ENCODE measurements around the gene KIRREL3. TPM values are rescaled to one million over a fixed set of nuclear protein-coding genes. Genes with fewer than 3 reads are reported as not detected.

Gene KIRREL3
- total RNA-seq, 5 donors from 2014 or later (not counting 1 experiment from before 2014, with no cell fraction given): not detected

GRCh38 chr11:126596474-126596873 is 404.1 kb downstream of the KIRREL3 start:
- ChIA-PET CTCF (no interaction called here), POLR2A (no interaction called here)
- DNase-seq (no peak), ATAC-seq (replicated peaks in 1 of 4) (no peak)
- no peaks in the 10 kb centered on the region for H3K4me1 Mint-ChIP-seq
- Histone ChIP-seq H3K36me3 (ENCODE audit: control insufficient read depth in 2 of 2, extremely low read depth in 1 of 2, insufficient read depth in 1 of 2, low read length in 1 of 2) (no peaks in the 10 kb centered on the region), H3K4me1 (ENCODE audit: control insufficient read depth in 1 of 2, extremely low read depth in 1 of 2, insufficient read depth in 2 of 2, low read length in 2 of 2) (no peaks in the 10 kb centered on the region), H3K27me3 (replicated peaks in 1 of 2; ENCODE audit: control insufficient read depth in 2 of 2, extremely low read depth in 1 of 2, insufficient read depth in 2 of 2, low read length in 1 of 2) (peaks cover 0 to 8% of the 10 kb centered on the region in 2 experiments), H3K27ac (ENCODE audit: low read length) (no peak overlapping the region), H3K4me3 (ENCODE audit: control insufficient read depth in 1 of 2, extremely low read depth in 1 of 2, low read length in 1 of 2) (no peak overlapping the region), H3K9me3 (no peaks in the 10 kb centered on the region)
- peaks cover 0 to 4% (median 0%) of the 10 kb centered on the region in 3 donors for H3K9me3 Mint-ChIP-seq
- no peaks in the 10 kb centered on the region for H3K36me3 Mint-ChIP-seq
- WGBS (ENCODE audit: insufficient coverage): 57% methylated on average over 1 of the region's 3 CpGs
- peaks cover 5 to 6% of the 10 kb centered on the region in 2 donors for H3K27me3 Mint-ChIP-seq
- no peak overlapping the region for H3K27ac Mint-ChIP-seq
- no peak overlapping the region for H3K4me3 Mint-ChIP-seq

GRCh38 chr11:126595560-126595959 is 405.0 kb downstream of the KIRREL3 start:
- 100% methylated on average over 2 of the region's 3 CpGs for WGBS (ENCODE audit: insufficient coverage)
- no peaks in the 10 kb centered on the region for H3K4me1 Mint-ChIP-seq
- CTCF ChIA-PET: no interaction called here
- H3K36me3 ChIP-seq (ENCODE audit: control insufficient read depth in 2 of 2, extremely low read depth in 1 of 2, insufficient read depth in 1 of 2, low read length in 1 of 2): no peaks in the 10 kb centered on the region
- H3K4me1 ChIP-seq (ENCODE audit: control insufficient read depth in 1 of 2, extremely low read depth in 1 of 2, insufficient read depth in 2 of 2, low read length in 2 of 2): no peaks in the 10 kb centered on the region
- no peaks in the 10 kb centered on the region for H3K36me3 Mint-ChIP-seq
- H3K27me3 Mint-ChIP-seq: no peaks in the 10 kb centered on the region
- no peak for DNase-seq
- H3K27ac ChIP-seq (ENCODE audit: low read length): no peak overlapping the region
- H3K9me3 ChIP-seq: no peaks in the 10 kb centered on the region
- POLR2A ChIA-PET: no interaction called here
- no peak overlapping the region for H3K27ac Mint-ChIP-seq
- H3K4me3 ChIP-seq (ENCODE audit: control insufficient read depth in 1 of 2, extremely low read depth in 1 of 2, low read length in 1 of 2): no peak overlapping the region
- peaks cover 0 to 4% (median 0%) of the 10 kb centered on the region in 3 donors for H3K9me3 Mint-ChIP-seq
- H3K4me3 Mint-ChIP-seq: no peak overlapping the region
- ATAC-seq (replicated peaks in 1 of 4): no peak
- H3K27me3 ChIP-seq (replicated peaks in 1 of 2; ENCODE audit: control insufficient read depth in 2 of 2, extremely low read depth in 1 of 2, insufficient read depth in 2 of 2, low read length in 1 of 2): peaks cover 0 to 13% of the 10 kb centered on the region in 2 experiments

GRCh38 chr11:126594921-126595367 is 405.6 kb downstream of the KIRREL3 start:
- Histone ChIP-seq H3K36me3 (ENCODE audit: control insufficient read depth in 2 of 2, extremely low read depth in 1 of 2, insufficient read depth in 1 of 2, low read length in 1 of 2) (no peaks in the 10 kb centered on the region), H3K27me3 (replicated peaks in 1 of 2; ENCODE audit: control insufficient read depth in 2 of 2, extremely low read depth in 1 of 2, insufficient read depth in 2 of 2, low read length in 1 of 2) (peaks cover 0 to 16% of the 10 kb centered on the region in 2 experiments), H3K9me3 (no peaks in the 10 kb centered on the region), H3K4me3 (ENCODE audit: control insufficient read depth in 1 of 2, extremely low read depth in 1 of 2, low read length in 1 of 2) (no peak overlapping the region), H3K27ac (ENCODE audit: low read length) (no peak overlapping the region), H3K4me1 (ENCODE audit: control insufficient read depth in 1 of 2, extremely low read depth in 1 of 2, insufficient read depth in 2 of 2, low read length in 2 of 2) (no peaks in the 10 kb centered on the region)
- no peak for ATAC-seq (replicated peaks in 1 of 4)
- Mint-ChIP-seq H3K27me3 (no peaks in the 10 kb centered on the region), H3K4me1 (no peaks in the 10 kb centered on the region), H3K27ac (no peak overlapping the region), H3K9me3 (peaks cover 0 to 4% (median 0%) of the 10 kb centered on the region in 3 donors), H3K4me3 (no peak overlapping the region), H3K36me3 (no peaks in the 10 kb centered on the region)
- ChIA-PET POLR2A (no interaction called here), CTCF (no interaction called here)
- no peak for DNase-seq
- WGBS (ENCODE audit: insufficient coverage): 52% methylated on average over 2 of the region's 9 CpGs

- ATAC-seq (replicated peaks in 1 of 4): no peak
- H3K36me3 ChIP-seq (ENCODE audit: control insufficient read depth in 2 of 2, extremely low read depth in 1 of 2, insufficient read depth in 1 of 2, low read length in 1 of 2): no peaks in the 10 kb centered on the region
- H3K4me3 ChIP-seq (ENCODE audit: control insufficient read depth in 1 of 2, extremely low read depth in 1 of 2, low read length in 1 of 2): no peak overlapping the region
- DNase-seq: no peak
- Mint-ChIP-seq H3K27ac (no peak overlapping the region), H3K36me3 (no peaks in the 10 kb centered on the region), H3K27me3 (no peaks in the 10 kb centered on the region), H3K4me1 (no peaks in the 10 kb centered on the region), H3K4me3 (no peak overlapping the region), H3K9me3 (no peaks in the 10 kb centered on the region)
- H3K4me1 ChIP-seq (ENCODE audit: control insufficient read depth in 1 of 2, extremely low read depth in 1 of 2, insufficient read depth in 2 of 2, low read length in 2 of 2): no peaks in the 10 kb centered on the region
- H3K27me3 ChIP-seq (replicated peaks in 1 of 2; ENCODE audit: control insufficient read depth in 2 of 2, extremely low read depth in 1 of 2, insufficient read depth in 2 of 2, low read length in 1 of 2): peaks cover 0 to 20% of the 10 kb centered on the region in 2 experiments
- CTCF ChIA-PET: interaction anchor here in 1 of 2 donors (0.6 kb wide), 1 partner anchor 287 kb away, joined by 4 read pairs; no protein-coding TSS in a partner anchor
- H3K27ac ChIP-seq (ENCODE audit: low read length): no peak overlapping the region
- POLR2A ChIA-PET: no interaction called here
- H3K9me3 ChIP-seq: no peaks in the 10 kb centered on the region
- 83% methylated on average over 13 of the region's 21 CpGs for WGBS (ENCODE audit: insufficient coverage)
Observed at GRCh38 chr11:126592496-126593410, 407.8 kb downstream of the KIRREL3 start.

GRCh38 chr11:126591966-126592489 is 408.5 kb downstream of the KIRREL3 start:
- Mint-ChIP-seq H3K4me3 (no peak overlapping the region), H3K36me3 (no peaks in the 10 kb centered on the region), H3K9me3 (no peaks in the 10 kb centered on the region), H3K27ac (no peak overlapping the region), H3K27me3 (no peaks in the 10 kb centered on the region), H3K4me1 (no peaks in the 10 kb centered on the region)
- Histone ChIP-seq H3K27me3 (replicated peaks in 1 of 2; ENCODE audit: control insufficient read depth in 2 of 2, extremely low read depth in 1 of 2, insufficient read depth in 2 of 2, low read length in 1 of 2) (peaks cover 0 to 21% of the 10 kb centered on the region in 2 experiments), H3K4me3 (ENCODE audit: control insufficient read depth in 1 of 2, extremely low read depth in 1 of 2, low read length in 1 of 2) (no peak overlapping the region), H3K27ac (ENCODE audit: low read length) (no peak overlapping the region), H3K4me1 (ENCODE audit: control insufficient read depth in 1 of 2, extremely low read depth in 1 of 2, insufficient read depth in 2 of 2, low read length in 2 of 2) (no peaks in the 10 kb centered on the region), H3K9me3 (no peaks in the 10 kb centered on the region), H3K36me3 (ENCODE audit: control insufficient read depth in 2 of 2, extremely low read depth in 1 of 2, insufficient read depth in 1 of 2, low read length in 1 of 2) (no peaks in the 10 kb centered on the region)
- ChIA-PET CTCF (no interaction called here), POLR2A (no interaction called here)
- 0% methylated on average over 1 of the region's 6 CpGs for WGBS (ENCODE audit: insufficient coverage)
- DNase-seq (no peak), ATAC-seq (replicated peaks in 1 of 4) (no peak)

GRCh38 chr11:126589492-126589803 is 411.1 kb downstream of the KIRREL3 start:
- POLR2A ChIA-PET: no interaction called here
- Mint-ChIP-seq H3K4me1 (no peaks in the 10 kb centered on the region), H3K27me3 (no peaks in the 10 kb centered on the region), H3K27ac (no peak overlapping the region), H3K4me3 (no peak overlapping the region), H3K36me3 (no peaks in the 10 kb centered on the region), H3K9me3 (no peaks in the 10 kb centered on the region)
- no peaks in the 10 kb centered on the region for H3K36me3 ChIP-seq (ENCODE audit: control insufficient read depth in 2 of 2, extremely low read depth in 1 of 2, insufficient read depth in 1 of 2, low read length in 1 of 2)
- no peak overlapping the region for H3K27ac ChIP-seq (ENCODE audit: low read length)
- H3K9me3 ChIP-seq: no peaks in the 10 kb centered on the region
- H3K4me3 ChIP-seq (ENCODE audit: control insufficient read depth in 1 of 2, extremely low read depth in 1 of 2, low read length in 1 of 2): no peak overlapping the region
- H3K4me1 ChIP-seq (ENCODE audit: control insufficient read depth in 1 of 2, extremely low read depth in 1 of 2, insufficient read depth in 2 of 2, low read length in 2 of 2): no peaks in the 10 kb centered on the region
- H3K27me3 ChIP-seq (replicated peaks in 1 of 2; ENCODE audit: control insufficient read depth in 2 of 2, extremely low read depth in 1 of 2, insufficient read depth in 2 of 2, low read length in 1 of 2): peaks cover 0 to 18% of the 10 kb centered on the region in 2 experiments
- CTCF ChIA-PET: no interaction called here
- WGBS (ENCODE audit: insufficient coverage): 77% methylated on average over 4 of the region's 4 CpGs
- ATAC-seq (replicated peaks in 1 of 4): no peak
- DNase-seq: no peak
